HepG2 (cell line): Measurements from ENCODE around the gene SYNGR4. TPM values are rescaled to one million over a fixed set of nuclear protein-coding genes. Genes with fewer than 3 reads are reported as not detected.

Experiments used
- CENPBD1 ChIP-seq: sonication (generic); formaldehyde crosslinking; IDR thresholded peaks from 2 replicates; pipeline ENCODE4 v1.8.0; 2022; ENCODE audit warnings: missing genetic modification reagents, low read depth, mild to moderate bottlenecking, borderline replicate concordance
- DMTF1 ChIP-seq: sonication (generic); formaldehyde crosslinking; IDR thresholded peaks from 2 replicates; pipeline ENCODE4 v1.4.0; 2020; ENCODE audit warnings: mild to moderate bottlenecking, missing genetic modification reagents
- HBP1 ChIP-seq: IDR thresholded peaks from 2 replicates; pipeline ENCODE4 v1.6.1; 2016; ENCODE audit warnings: low read depth, control low read depth
- HIVEP1 ChIP-seq: sonication (generic); formaldehyde crosslinking; IDR thresholded peaks from 2 replicates; pipeline ENCODE4 v1.4.0; 2020; ENCODE audit warnings: mild to moderate bottlenecking, missing genetic modification reagents
- HNRNPH1 ChIP-seq: fragments of 200-400 bp; formaldehyde crosslinking; optimal IDR thresholded peaks from 2 replicates; pipeline ENCODE3; 2017; ENCODE audit warnings: mild to moderate bottlenecking, low read depth, low read length
- HOXD1 ChIP-seq: sonication (generic); formaldehyde crosslinking; IDR thresholded peaks from 2 replicates; pipeline ENCODE4 v1.5.0; 2020; ENCODE audit warnings: missing genetic modification reagents
- KLF13 ChIP-seq: sonication (generic); formaldehyde crosslinking; IDR thresholded peaks from 2 replicates; pipeline ENCODE4 v1.4.0; 2020; ENCODE audit warnings: mild to moderate bottlenecking, missing genetic modification reagents
- NFYB ChIP-seq: sonication (generic); formaldehyde crosslinking; IDR thresholded peaks from 2 replicates; pipeline ENCODE4 v1.4.0; 2020; ENCODE audit warnings: missing genetic modification reagents
- NRL ChIP-seq: sonication (generic); formaldehyde crosslinking; IDR thresholded peaks from 2 replicates; pipeline ENCODE4 v1.5.0; 2020; ENCODE audit warnings: missing genetic modification reagents, mild to moderate bottlenecking, moderate library complexity, borderline replicate concordance
- RCOR2 ChIP-seq: IDR thresholded peaks from 2 replicates; pipeline ENCODE4 v1.6.1; 2016; ENCODE audit warnings: missing biosample characterization, missing genetic modification reagents
- SETDB1 ChIP-seq: sonication (generic); formaldehyde crosslinking; IDR thresholded peaks from 2 replicates; pipeline ENCODE4 v1.5.1; 2020; ENCODE audit warnings: missing genetic modification reagents, mild to moderate bottlenecking, borderline replicate concordance
- SYNCRIP ChIP-seq: fragments of 200-400 bp; formaldehyde crosslinking; IDR thresholded peaks from 2 replicates; pipeline ENCODE4 v1.6.1; 2018; ENCODE audit warnings: mild to moderate bottlenecking, low read depth, low read length; ENCODE audit not compliant: insufficient read depth
- USF2 ChIP-seq, 2 experiments: sonication (generic) in 1 of 2; formaldehyde crosslinking in 1 of 2; IDR thresholded peaks; 2 replicates each; pipeline versions ENCODE4 v1.5.1 to v1.6.1; 2011 to 2020; ENCODE audit warnings: borderline replicate concordance in 1 of 2, low read depth in 1 of 2, low read length in 1 of 2, mild to moderate bottlenecking in 1 of 2, missing genetic modification reagents in 1 of 2, moderate library complexity in 1 of 2
- ZBTB2 ChIP-seq: sonication (generic); formaldehyde crosslinking; IDR thresholded peaks from 2 replicates; pipeline ENCODE4 v1.8.0; 2022; ENCODE audit warnings: low read depth, missing genetic modification reagents
- ZBTB44 ChIP-seq: sonication (generic); formaldehyde crosslinking; IDR thresholded peaks from 2 replicates; pipeline ENCODE4 v1.4.0; 2020; ENCODE audit warnings: missing genetic modification reagents
- ZNF12 ChIP-seq: sonication (generic); formaldehyde crosslinking; IDR thresholded peaks from 2 replicates; pipeline ENCODE4 v1.5.0; 2020; ENCODE audit warnings: missing genetic modification reagents
- ZNF562 ChIP-seq: sonication (generic); formaldehyde crosslinking; IDR thresholded peaks from 2 replicates; pipeline ENCODE4 v1.8.0; 2022; ENCODE audit warnings: missing genetic modification reagents, borderline replicate concordance
- ZNF607 ChIP-seq: sonication (generic); formaldehyde crosslinking; IDR thresholded peaks from 2 replicates; pipeline ENCODE4 v1.5.1; 2020; ENCODE audit warnings: missing genetic modification reagents, mild to moderate bottlenecking, borderline replicate concordance
- ZNF709 ChIP-seq: sonication (generic); formaldehyde crosslinking; IDR thresholded peaks from 2 replicates; pipeline ENCODE4 v1.5.0; 2020; ENCODE audit warnings: mild to moderate bottlenecking, missing genetic modification reagents
- ZNF724P ChIP-seq: sonication (generic); formaldehyde crosslinking; IDR thresholded peaks from 2 replicates; pipeline ENCODE4 v1.8.0; 2022; ENCODE audit warnings: missing genetic modification reagents, borderline replicate concordance
- ZNF75D ChIP-seq: sonication (generic); formaldehyde crosslinking; IDR thresholded peaks from 2 replicates; pipeline ENCODE4 v1.8.1; 2023; ENCODE audit warnings: missing genetic modification reagents, mild to moderate bottlenecking, borderline replicate concordance
- polyA plus RNA-seq, 8 experiments: library from polyadenylated mRNA; depleted of rRNA in 3 of 8; stranded (reverse) in 7 of 8; unstranded in 1 of 8; fragments of >200 nt; fragmentation: Illumina TruSeq in 4 of 8; extraction: Trizol in 4 of 8; gene quantifications; 2 replicates each; pipeline versions ENCODE4 v1.2.1 to v1.2.3, GENCODE V29; 2011 to 2016; ENCODE audit warnings: low read depth in 4 of 8, missing spikeins in 1 of 8, mixed read lengths in 1 of 8; ENCODE audit not compliant: insufficient read depth in 1 of 8
- total RNA-seq, 5 experiments: library from RNA; depleted of rRNA; stranded (reverse); fragments of >200 nt; fragmentation: Illumina TruSeq; extraction: Trizol; gene quantifications; 2 replicates each; pipeline ENCODE4 v1.2.3, GENCODE V29; 2016; ENCODE audit warnings: low read depth in 1 of 5

Gene SYNGR4
- total and polyA plus RNA-seq, 2 of the 13 experiments (the other 11 are each of a cell fraction or from before 2014, with no cell fraction given), result not detected

- TF ChIP-seq HBP1 (CRISPR knock-in tag), result no peak
- TF ChIP-seq HIVEP1 (CRISPR knock-in tag), result peak; percentile 53; the same call in 1 of the 2 replicates
- TF ChIP-seq ZBTB2 (CRISPR knock-in tag), result no peak
- TF ChIP-seq ZNF724P, result no peak
- no peak for TF ChIP-seq NFYB (CRISPR knock-in tag)
- TF ChIP-seq CENPBD1 (CRISPR knock-in tag), result no peak
- no peak for TF ChIP-seq USF2 (IDR thresholded peaks at IDR 0.05; ENCODE audit: low read depth, low read length)
- no peak for TF ChIP-seq USF2 (CRISPR knock-in tag; IDR thresholded peaks at IDR 0.05; ENCODE audit: borderline replicate concordance)
- TF ChIP-seq DMTF1 (CRISPR knock-in tag), result no peak
- 0 out of 2 replicates have a peak, but pooled peaks have one; percentile 37 for TF ChIP-seq KLF13 (CRISPR knock-in tag)
- no peak for TF ChIP-seq ZNF75D (CRISPR knock-in tag)
- TF ChIP-seq ZNF562, result no peak
- TF ChIP-seq ZNF607, result peak; percentile 64; the same call in 1 of the 2 replicates
- no peak for TF ChIP-seq ZNF12
- TF ChIP-seq ZNF709 (CRISPR knock-in tag), result no peak
- TF ChIP-seq HNRNPH1, result no peak
- TF ChIP-seq SETDB1 (CRISPR knock-in tag), result no peak
- TF ChIP-seq NRL (CRISPR knock-in tag), result no peak
- TF ChIP-seq SYNCRIP, result no peak
- TF ChIP-seq ZBTB44 (CRISPR knock-in tag), result 0 out of 2 replicates have a peak, but pooled peaks have one; percentile 29
- no peak for TF ChIP-seq HOXD1 (CRISPR knock-in tag)
- TF ChIP-seq RCOR2, result no peak
Measured at GRCh38 chr19:48363500-48363809, 712 bp upstream of the SYNGR4 start (continued).
